ENCODE measurements around the gene IGIP.

Gene IGIP

GRCh38 chr5:140113180-140113698, 12.5 kb upstream of the IGIP start:
- DNase-seq (ENCODE audit: low spot score), result no peak
- Histone ChIP-seq H3K27ac (replicated peaks; ENCODE audit: low read length) (no peak overlapping the region), H3K4me3 (ENCODE audit: low read length in 2 of 2) (peak overlapping the region; percentile 81 to 86), H3K4me2 (ENCODE audit: insufficient read depth, low read length, poor library complexity, severe bottlenecking) (peak overlapping the region; percentile 97), H4K8ac (ENCODE audit: low read depth, low read length) (peak overlapping the region; percentile 43), H3K14ac (ENCODE audit: low read length) (peak overlapping the region; percentile 82), H3K9ac (ENCODE audit: low read depth, low read length, poor library complexity) (peak overlapping the region; percentile 91), H3K18ac (ENCODE audit: low read length) (peak overlapping the region; percentile 97), H2BK15ac (ENCODE audit: low read length) (peak overlapping the region; percentile 92), H3K36me3 (replicated peaks in 1 of 2; ENCODE audit: control insufficient read depth in 2 of 2, insufficient read depth in 2 of 2, low read length in 2 of 2) (no peaks in the 10 kb centered on the region), H2AFZ (ENCODE audit: low read length) (peak overlapping the region; percentile 97), H2BK120ac (ENCODE audit: low read depth, low read length) (no peak overlapping the region), H3K27me3 (ENCODE audit: control insufficient read depth in 3 of 3, insufficient read depth in 3 of 3, low read depth in 1 of 3, low read length in 3 of 3) (peaks cover 34 to 54% (median 54%) of the 10 kb centered on the region in 3 experiments), H3K4ac (ENCODE audit: low read length) (peak overlapping the region; percentile 11), H2AK5ac (ENCODE audit: low read depth, low read length) (peak overlapping the region; percentile 56), H4K91ac (ENCODE audit: low read depth, low read length, poor library complexity) (no peak overlapping the region), H3K23ac (ENCODE audit: low read depth, low read length, poor library complexity) (peak overlapping the region; percentile 93), H3K4me1 (ENCODE audit: control insufficient read depth in 2 of 2, insufficient read depth in 1 of 2, low read depth in 1 of 2, low read length in 2 of 2) (peaks cover 9 to 17% of the 10 kb centered on the region in 2 donors), H3K9me3 (replicated peaks in 1 of 2; ENCODE audit: control insufficient read depth in 2 of 2, insufficient read depth in 1 of 2, low read depth in 1 of 2, low read length in 2 of 2) (no peaks in the 10 kb centered on the region), H3K79me1 (ENCODE audit: low read depth, low read length) (peaks cover 3% of the 10 kb centered on the region), H2BK12ac (ENCODE audit: low read length) (peak overlapping the region; percentile 41), H2BK5ac (ENCODE audit: low read length) (no peak overlapping the region)
- WGBS, 2 donors (ENCODE audit: extremely low coverage in 2 of 2, insufficient read length in 2 of 2, insufficient replicate concordance in 1 of 2), result no CpG with 5 or more reads among the region's 28 CpGs

GRCh38 chr5:140113699-140114263, 12.0 kb upstream of the IGIP start, which contains the start of gene PURA:
PURA (plus strand) TSS chr5:140114109; CDS start chr5:140114182, 73 bp downstream.
- Histone ChIP-seq H4K8ac (ENCODE audit: low read depth, low read length) (peak within 1 kb of the TSS; percentile 72), H2BK5ac (ENCODE audit: low read length) (no peak within 1 kb of the TSS), H3K4ac (ENCODE audit: low read length) (peak within 1 kb of the TSS; percentile 11), H3K9me3 (replicated peaks in 1 of 2; ENCODE audit: control insufficient read depth in 2 of 2, insufficient read depth in 1 of 2, low read depth in 1 of 2, low read length in 2 of 2) (no peaks in the 10 kb centered on the region), H3K9ac (ENCODE audit: low read depth, low read length, poor library complexity) (peak within 1 kb of the TSS; percentile 91), H3K27ac (replicated peaks; ENCODE audit: low read length) (no peak within 1 kb of the TSS), H2BK15ac (ENCODE audit: low read length) (peak within 1 kb of the TSS; percentile 92), H3K79me1 (ENCODE audit: low read depth, low read length) (peaks cover 3% of the 10 kb centered on the region), H2BK120ac (ENCODE audit: low read depth, low read length) (no peak within 1 kb of the TSS), H3K4me1 (ENCODE audit: control insufficient read depth in 2 of 2, insufficient read depth in 1 of 2, low read depth in 1 of 2, low read length in 2 of 2) (peaks cover 8 to 13% of the 10 kb centered on the region in 2 donors), H4K91ac (ENCODE audit: low read depth, low read length, poor library complexity) (no peak within 1 kb of the TSS), H2AFZ (ENCODE audit: low read length) (peak within 1 kb of the TSS; percentile 97), H3K4me2 (ENCODE audit: insufficient read depth, low read length, poor library complexity, severe bottlenecking) (peak within 1 kb of the TSS; percentile 97), H2AK5ac (ENCODE audit: low read depth, low read length) (peak within 1 kb of the TSS; percentile 61), H3K14ac (ENCODE audit: low read length) (peak within 1 kb of the TSS; percentile 82), H3K4me3 (ENCODE audit: low read length in 2 of 2) (peak within 1 kb of the TSS; percentile 81 to 86), H3K27me3 (ENCODE audit: control insufficient read depth in 3 of 3, insufficient read depth in 3 of 3, low read depth in 1 of 3, low read length in 3 of 3) (peaks cover 32 to 49% (median 48%) of the 10 kb centered on the region in 3 experiments), H3K18ac (ENCODE audit: low read length) (peak within 1 kb of the TSS; percentile 97), H2BK12ac (ENCODE audit: low read length) (peak within 1 kb of the TSS; percentile 73), H3K36me3 (replicated peaks in 1 of 2; ENCODE audit: control insufficient read depth in 2 of 2, insufficient read depth in 2 of 2, low read length in 2 of 2) (no peaks in the 10 kb centered on the region), H3K23ac (ENCODE audit: low read depth, low read length, poor library complexity) (peak within 1 kb of the TSS; percentile 93)
- DNase-seq (ENCODE audit: low spot score), result peak; percentile 87
- WGBS, 2 donors (ENCODE audit: extremely low coverage in 2 of 2, insufficient read length in 2 of 2, insufficient replicate concordance in 1 of 2), result no CpG with 5 or more reads among the region's 60 CpGs

- Histone ChIP-seq H3K14ac (ENCODE audit: low read length) (no peak overlapping the region), H3K4me3 (ENCODE audit: low read length in 2 of 2) (peak overlapping the region; percentile 81 to 86), H3K36me3 (replicated peaks in 1 of 2; ENCODE audit: control insufficient read depth in 2 of 2, insufficient read depth in 2 of 2, low read length in 2 of 2) (no peaks in the 10 kb centered on the region), H3K4me2 (ENCODE audit: insufficient read depth, low read length, poor library complexity, severe bottlenecking) (peak overlapping the region; percentile 97), H2BK120ac (ENCODE audit: low read depth, low read length) (no peak overlapping the region), H3K23ac (ENCODE audit: low read depth, low read length, poor library complexity) (peak overlapping the region; percentile 37), H3K79me1 (ENCODE audit: low read depth, low read length) (peaks cover 3% of the 10 kb centered on the region), H3K9me3 (replicated peaks in 1 of 2; ENCODE audit: control insufficient read depth in 2 of 2, insufficient read depth in 1 of 2, low read depth in 1 of 2, low read length in 2 of 2) (no peaks in the 10 kb centered on the region), H2BK15ac (ENCODE audit: low read length) (peak overlapping the region; percentile 49), H4K91ac (ENCODE audit: low read depth, low read length, poor library complexity) (no peak overlapping the region), H2AFZ (ENCODE audit: low read length) (peak overlapping the region; percentile 97), H3K27ac (replicated peaks; ENCODE audit: low read length) (no peak overlapping the region), H3K4ac (ENCODE audit: low read length) (no peak overlapping the region), H2BK5ac (ENCODE audit: low read length) (no peak overlapping the region), H3K4me1 (ENCODE audit: control insufficient read depth in 2 of 2, insufficient read depth in 1 of 2, low read depth in 1 of 2, low read length in 2 of 2) (peaks cover 8 to 13% of the 10 kb centered on the region in 2 donors), H3K27me3 (ENCODE audit: control insufficient read depth in 3 of 3, insufficient read depth in 3 of 3, low read depth in 1 of 3, low read length in 3 of 3) (peaks cover 28 to 42% (median 41%) of the 10 kb centered on the region in 3 experiments), H4K8ac (ENCODE audit: low read depth, low read length) (peak overlapping the region; percentile 72), H3K9ac (ENCODE audit: low read depth, low read length, poor library complexity) (peak overlapping the region; percentile 86), H3K18ac (ENCODE audit: low read length) (peak overlapping the region; percentile 97), H2AK5ac (ENCODE audit: low read depth, low read length) (peak overlapping the region; percentile 61), H2BK12ac (ENCODE audit: low read length) (peak overlapping the region; percentile 73)
- peak; percentile 48 for DNase-seq (ENCODE audit: low spot score)
- no CpG with 5 or more reads among the region's 65 CpGs for WGBS, 2 donors (ENCODE audit: extremely low coverage in 2 of 2, insufficient read length in 2 of 2, insufficient replicate concordance in 1 of 2)
Measured at GRCh38 chr5:140114341-140115185, 11.2 kb upstream of the IGIP start.

GRCh38 chr5:140115186-140115500, 10.6 kb upstream of the IGIP start:
- Histone ChIP-seq H2AK5ac (ENCODE audit: low read depth, low read length) (no peak overlapping the region), H3K9ac (ENCODE audit: low read depth, low read length, poor library complexity) (no peak overlapping the region), H3K4me3 (ENCODE audit: low read length in 2 of 2) (peak overlapping the region in 1 of 2 donors; percentile 81), H3K79me1 (ENCODE audit: low read depth, low read length) (peaks cover 3% of the 10 kb centered on the region), H3K27ac (replicated peaks; ENCODE audit: low read length) (no peak overlapping the region), H3K23ac (ENCODE audit: low read depth, low read length, poor library complexity) (no peak overlapping the region), H4K91ac (ENCODE audit: low read depth, low read length, poor library complexity) (no peak overlapping the region), H3K18ac (ENCODE audit: low read length) (no peak overlapping the region), H3K4me2 (ENCODE audit: insufficient read depth, low read length, poor library complexity, severe bottlenecking) (peak overlapping the region; percentile 97), H3K27me3 (ENCODE audit: control insufficient read depth in 3 of 3, insufficient read depth in 3 of 3, low read depth in 1 of 3, low read length in 3 of 3) (peaks cover 28 to 42% (median 35%) of the 10 kb centered on the region in 3 experiments), H3K4me1 (ENCODE audit: control insufficient read depth in 2 of 2, insufficient read depth in 1 of 2, low read depth in 1 of 2, low read length in 2 of 2) (peaks cover 8 to 13% of the 10 kb centered on the region in 2 donors), H3K14ac (ENCODE audit: low read length) (no peak overlapping the region), H3K9me3 (replicated peaks in 1 of 2; ENCODE audit: control insufficient read depth in 2 of 2, insufficient read depth in 1 of 2, low read depth in 1 of 2, low read length in 2 of 2) (no peaks in the 10 kb centered on the region), H2AFZ (ENCODE audit: low read length) (no peak overlapping the region), H3K36me3 (replicated peaks in 1 of 2; ENCODE audit: control insufficient read depth in 2 of 2, insufficient read depth in 2 of 2, low read length in 2 of 2) (no peaks in the 10 kb centered on the region), H2BK120ac (ENCODE audit: low read depth, low read length) (no peak overlapping the region), H3K4ac (ENCODE audit: low read length) (no peak overlapping the region), H2BK5ac (ENCODE audit: low read length) (no peak overlapping the region), H2BK15ac (ENCODE audit: low read length) (no peak overlapping the region), H4K8ac (ENCODE audit: low read depth, low read length) (no peak overlapping the region), H2BK12ac (ENCODE audit: low read length) (no peak overlapping the region)
- DNase-seq (ENCODE audit: low spot score), result no peak
- WGBS, 2 donors (ENCODE audit: extremely low coverage in 2 of 2, insufficient read length in 2 of 2, insufficient replicate concordance in 1 of 2), result no CpG with 5 or more reads among the region's 1 CpG
